Activated T-helper 2 cell treated with anti-CD3 and anti-CD28 coated beads, Interferon-gamma antibody, Interleukin-2, Interleukin-4, amounts not matched to agents 10 μg/mL and 5 μg/mL and 100 μg/mL, durations not matched to agents 14 hours and 24 hours and 36 hours (primary cell): ENCODE measurements around the gene GSTK1. TPM values are rescaled to one million over a fixed set of nuclear protein-coding genes. Genes with fewer than 3 reads are reported as not detected.

Experiments used
- DNase-seq: peaks from one replicate; pipeline ENCODE4 v3.0.0; 2021; ENCODE audit warnings: low spot score
- H3K27ac Mint-ChIP-seq: one replicate; pipeline ENCODE4 v1.8.0; 2021; ENCODE audit warnings: mixed read lengths
- H3K27me3 Mint-ChIP-seq: one replicate; pipeline ENCODE4 v1.8.0; 2021; ENCODE audit warnings: low read depth, mixed read lengths
- H3K36me3 Mint-ChIP-seq: one replicate; pipeline ENCODE4 v1.8.0; 2021; ENCODE audit warnings: low read depth, mixed read lengths
- H3K4me1 Mint-ChIP-seq: one replicate; pipeline ENCODE4 v1.8.0; 2021; ENCODE audit warnings: low read depth, mixed read lengths
- H3K4me3 Mint-ChIP-seq: one replicate; pipeline ENCODE4 v1.8.0; 2021; ENCODE audit warnings: low read depth, mild to moderate bottlenecking, moderate library complexity, mixed read lengths
- H3K9me3 Mint-ChIP-seq: one replicate; pipeline ENCODE4 v1.8.0; 2021; ENCODE audit warnings: mixed read lengths
- intact Hi-C: fragments of 100-400 bp; cut with micrococcal nuclease; formaldehyde crosslinking; loops from one replicate; pipeline ENCODE4 v1.15.1; 2023
- total RNA-seq: library from RNA; stranded (reverse); gene quantifications from 2 replicates; pipeline ENCODE4 v1.2.3, GENCODE V29; 2022

The GSTK1 gene
- total RNA-seq, 1 donor from 2014 or later = 168 TPM

GRCh38 chr7:143229054-143229790 lies 34.0 kb upstream of the GSTK1 start:
- intact Hi-C loops = no loop called here
- Mint-ChIP-seq H3K27ac (no peak overlapping the region), H3K36me3 (no peaks in the 10 kb centered on the region), H3K9me3 (no peaks in the 10 kb centered on the region), H3K27me3 (peaks cover 38% of the 10 kb centered on the region), H3K4me3 (no peak overlapping the region), H3K4me1 (no peaks in the 10 kb centered on the region)
- no peak for DNase-seq

- no peak overlapping the region for H3K27ac Mint-ChIP-seq
- no peak for DNase-seq
- H3K36me3 Mint-ChIP-seq = peaks cover 4% of the 10 kb centered on the region
- intact Hi-C loops = no loop called here
- H3K4me3 Mint-ChIP-seq = no peak overlapping the region
- H3K9me3 Mint-ChIP-seq = peaks cover 8% of the 10 kb centered on the region
- no peaks in the 10 kb centered on the region for H3K4me1 Mint-ChIP-seq
- H3K27me3 Mint-ChIP-seq = peaks cover 43% of the 10 kb centered on the region
These were observed 32.4 kb upstream of the GSTK1 start for GRCh38 chr7:143230602-143231457.

GRCh38 chr7:143233816-143234532 lies 29.3 kb upstream of the GSTK1 start:
- Mint-ChIP-seq H3K27me3 (peaks cover 36% of the 10 kb centered on the region), H3K4me1 (peaks cover 1% of the 10 kb centered on the region), H3K36me3 (peaks cover 14% of the 10 kb centered on the region), H3K4me3 (no peak overlapping the region), H3K27ac (no peak overlapping the region), H3K9me3 (peaks cover 26% of the 10 kb centered on the region)
- no peak for DNase-seq
- intact Hi-C loops = no loop called here

GRCh38 chr7:143234533-143234875 lies 28.7 kb upstream of the GSTK1 start:
- Mint-ChIP-seq H3K27me3 (peaks cover 36% of the 10 kb centered on the region), H3K4me1 (peaks cover 2% of the 10 kb centered on the region), H3K4me3 (no peak overlapping the region), H3K9me3 (peaks cover 26% of the 10 kb centered on the region), H3K36me3 (peaks cover 14% of the 10 kb centered on the region), H3K27ac (no peak overlapping the region)
- DNase-seq = no peak
- intact Hi-C loops = no loop called here

GRCh38 chr7:143235561-143235960 lies 27.7 kb upstream of the GSTK1 start:
- intact Hi-C loops = no loop called here
- H3K27me3 Mint-ChIP-seq = peaks cover 36% of the 10 kb centered on the region
- no peak overlapping the region for H3K4me3 Mint-ChIP-seq
- H3K36me3 Mint-ChIP-seq = peaks cover 14% of the 10 kb centered on the region
- H3K27ac Mint-ChIP-seq = no peak overlapping the region
- H3K4me1 Mint-ChIP-seq = peaks cover 10% of the 10 kb centered on the region
- no peak for DNase-seq
- peaks cover 26% of the 10 kb centered on the region for H3K9me3 Mint-ChIP-seq

GRCh38 chr7:143236408-143236990 lies 26.7 kb upstream of the GSTK1 start:
- peaks cover 36% of the 10 kb centered on the region for H3K27me3 Mint-ChIP-seq
- intact Hi-C loops = no loop called here
- peaks cover 26% of the 10 kb centered on the region for H3K9me3 Mint-ChIP-seq

GRCh38 chr7:143237366-143237765 lies 25.9 kb upstream of the GSTK1 start:
- DNase-seq = no peak
- intact Hi-C loops = no loop called here
- Mint-ChIP-seq H3K9me3 (peaks cover 26% of the 10 kb centered on the region), H3K4me3 (no peak overlapping the region), H3K27me3 (peaks cover 32% of the 10 kb centered on the region), H3K27ac (no peak overlapping the region), H3K4me1 (peaks cover 26% of the 10 kb centered on the region), H3K36me3 (peaks cover 14% of the 10 kb centered on the region)

More at GRCh38 chr7:143236408-143236990, 26.7 kb upstream of the GSTK1 start:
- Mint-ChIP-seq H3K27ac (no peak overlapping the region), H3K4me1 (peaks cover 19% of the 10 kb centered on the region), H3K4me3 (no peak overlapping the region), H3K36me3 (peaks cover 14% of the 10 kb centered on the region)
- no peak for DNase-seq

GRCh38 chr7:143238289-143238980 lies 24.8 kb upstream of the GSTK1 start:
- no peak for DNase-seq
- Mint-ChIP-seq H3K36me3 (peaks cover 14% of the 10 kb centered on the region), H3K27ac (no peak overlapping the region), H3K9me3 (peaks cover 26% of the 10 kb centered on the region), H3K4me1 (peaks cover 31% of the 10 kb centered on the region), H3K4me3 (no peak overlapping the region), H3K27me3 (peaks cover 24% of the 10 kb centered on the region)
- intact Hi-C loops = no loop called here

- intact Hi-C loops = loop anchor here (1.0 to 5.0 kb wide), 8 partner anchors 49 to 433 kb away; partner anchors contain the start of genes EPHA1 and ZYX
- peaks cover 14% of the 10 kb centered on the region for H3K36me3 Mint-ChIP-seq
- H3K27ac Mint-ChIP-seq = peak overlapping the region; percentile 87
- peaks cover 26% of the 10 kb centered on the region for H3K9me3 Mint-ChIP-seq
- DNase-seq = no peak
- peaks cover 43% of the 10 kb centered on the region for H3K4me1 Mint-ChIP-seq
- no peak overlapping the region for H3K4me3 Mint-ChIP-seq
- H3K27me3 Mint-ChIP-seq = peaks cover 16% of the 10 kb centered on the region
These were observed 23.4 kb upstream of the GSTK1 start for GRCh38 chr7:143239813-143240212.

- Mint-ChIP-seq H3K36me3 (peaks cover 10% of the 10 kb centered on the region), H3K4me3 (no peak overlapping the region), H3K9me3 (peaks cover 21% of the 10 kb centered on the region), H3K4me1 (peaks cover 49% of the 10 kb centered on the region), H3K27me3 (peaks cover 11% of the 10 kb centered on the region), H3K27ac (peak overlapping the region; percentile 87)
- DNase-seq = peak; percentile 63
- intact Hi-C loops = loop anchor here (1.0 to 5.0 kb wide), 8 partner anchors 49 to 433 kb away; partner anchors contain the start of genes EPHA1 and ZYX
These were observed 22.7 kb upstream of the GSTK1 start for GRCh38 chr7:143240291-143241168.

- intact Hi-C loops = loop anchor here (5.0 kb wide), 1 partner anchor 435 kb away; no protein-coding TSS in a partner anchor
- Mint-ChIP-seq H3K27ac (no peak overlapping the region), H3K4me3 (no peak overlapping the region), H3K27me3 (no peaks in the 10 kb centered on the region), H3K36me3 (peaks cover 10% of the 10 kb centered on the region), H3K9me3 (peaks cover 8% of the 10 kb centered on the region), H3K4me1 (peaks cover 66% of the 10 kb centered on the region)
- DNase-seq = no peak
These were observed 20.9 kb upstream of the GSTK1 start for GRCh38 chr7:143242306-143242705.
